Tibial artery (tissue), 4 donors: Measurements from ENCODE around the gene C10orf67.
"Not testable (repeated sequence)": the region's sequence is repeated elsewhere in the genome, so short reads cannot be mapped to it uniquely, and the experiment has no call there.

Experiments
- DNase-seq, 2 donors: peaks; one replicate each; pipeline ENCODE4 v3.0.0-alpha.2; 2019
- H3K27ac ChIP-seq, 2 donors: fragments of 200-600 bp; sonication (generic) in 1 of 2; 1 replicate in 1 of 2; 2 replicates in 1 of 2; pipeline ENCODE4 v1.5.1; 2018 to 2019; ENCODE audit warnings: mild to moderate bottlenecking in 1 of 2
- H3K27me3 ChIP-seq, 2 donors: fragments of 200-600 bp; sonication (generic) in 1 of 2; one replicate each; pipeline versions ENCODE4 v1.5.1 to v1.6.0; 2016 to 2019
- H3K36me3 ChIP-seq, 3 donors: fragments of 200-600 bp; sonication (generic) in 2 of 3; one replicate each; pipeline ENCODE4 v1.5.1; 2016 to 2019; ENCODE audit warnings: mild to moderate bottlenecking in 2 of 3
- H3K4me1 ChIP-seq, 4 donors: fragments of 200-600 bp; sonication (generic) in 2 of 4; 1 replicate in 3 of 4; 2 replicates in 1 of 4; pipeline ENCODE4 v1.5.1; 2016 to 2019
- H3K4me3 ChIP-seq, 2 donors: fragments of 200-600 bp; sonication (generic) in 1 of 2; 1 replicate in 1 of 2; 2 replicates in 1 of 2; pipeline ENCODE4 v1.5.1; 2018 to 2019; ENCODE audit warnings: mild to moderate bottlenecking in 2 of 2
- H3K9me3 ChIP-seq, 3 donors: fragments of 200-600 bp; sonication (generic) in 1 of 3; one replicate each; pipeline ENCODE4 v1.5.1; 2016 to 2019
- intact Hi-C: fragments of 100-400 bp; cut with DNase I; formaldehyde crosslinking; loops from one replicate; pipeline ENCODE4 v1.15.0; 2023; ENCODE audit warnings: low total_unique reads
- TF ChIP-seq, protein P1 (sequence below), 2 experiments: fragments of 200-600 bp in 1 of 2; fragments of 450-650 bp in 1 of 2; IDR thresholded peaks; one replicate each; pipeline ENCODE4 v1.5.1; 2017 to 2019; ENCODE audit warnings: antibody characterized with exemption in 2 of 2, mild to moderate bottlenecking in 1 of 2, moderate library complexity in 1 of 2

C10orf67 gene

DNA sequence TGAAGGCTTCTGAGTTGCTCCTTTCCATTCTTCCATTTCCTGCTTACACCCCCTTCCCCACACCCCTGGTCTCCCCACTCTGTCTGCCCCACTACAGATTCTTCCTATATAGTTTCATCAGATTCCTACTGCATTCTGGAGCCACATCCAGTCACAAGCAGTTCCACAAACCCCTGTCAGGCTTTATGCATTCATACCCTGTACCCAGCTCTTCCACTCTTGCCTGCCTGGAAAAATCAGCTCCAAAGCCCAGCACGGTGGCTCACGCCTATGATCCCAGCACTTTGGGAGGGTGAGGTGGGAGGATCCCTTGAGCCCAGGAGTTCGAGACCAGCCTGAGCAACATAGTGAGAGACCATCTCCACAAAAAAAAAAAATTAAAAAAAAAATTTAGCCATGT, 60.4 kb downstream of the C10orf67 start:
- Histone ChIP-seq H3K27ac (no peak overlapping the region), H3K4me3 (no peak overlapping the region), H3K36me3 (no peaks in the 10 kb centered on the region), H3K27me3 (no peaks in the 10 kb centered on the region), H3K9me3 (no peaks in the 10 kb centered on the region), H3K4me1 (no peaks in the 10 kb centered on the region)
- no peak for DNase-seq
- intact Hi-C loops, result no loop called here
- TF ChIP-seq, protein P1, sequence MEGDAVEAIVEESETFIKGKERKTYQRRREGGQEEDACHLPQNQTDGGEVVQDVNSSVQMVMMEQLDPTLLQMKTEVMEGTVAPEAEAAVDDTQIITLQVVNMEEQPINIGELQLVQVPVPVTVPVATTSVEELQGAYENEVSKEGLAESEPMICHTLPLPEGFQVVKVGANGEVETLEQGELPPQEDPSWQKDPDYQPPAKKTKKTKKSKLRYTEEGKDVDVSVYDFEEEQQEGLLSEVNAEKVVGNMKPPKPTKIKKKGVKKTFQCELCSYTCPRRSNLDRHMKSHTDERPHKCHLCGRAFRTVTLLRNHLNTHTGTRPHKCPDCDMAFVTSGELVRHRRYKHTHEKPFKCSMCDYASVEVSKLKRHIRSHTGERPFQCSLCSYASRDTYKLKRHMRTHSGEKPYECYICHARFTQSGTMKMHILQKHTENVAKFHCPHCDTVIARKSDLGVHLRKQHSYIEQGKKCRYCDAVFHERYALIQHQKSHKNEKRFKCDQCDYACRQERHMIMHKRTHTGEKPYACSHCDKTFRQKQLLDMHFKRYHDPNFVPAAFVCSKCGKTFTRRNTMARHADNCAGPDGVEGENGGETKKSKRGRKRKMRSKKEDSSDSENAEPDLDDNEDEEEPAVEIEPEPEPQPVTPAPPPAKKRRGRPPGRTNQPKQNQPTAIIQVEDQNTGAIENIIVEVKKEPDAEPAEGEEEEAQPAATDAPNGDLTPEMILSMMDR (IDR thresholded peaks at IDR 0.05), result no peak

DNA sequence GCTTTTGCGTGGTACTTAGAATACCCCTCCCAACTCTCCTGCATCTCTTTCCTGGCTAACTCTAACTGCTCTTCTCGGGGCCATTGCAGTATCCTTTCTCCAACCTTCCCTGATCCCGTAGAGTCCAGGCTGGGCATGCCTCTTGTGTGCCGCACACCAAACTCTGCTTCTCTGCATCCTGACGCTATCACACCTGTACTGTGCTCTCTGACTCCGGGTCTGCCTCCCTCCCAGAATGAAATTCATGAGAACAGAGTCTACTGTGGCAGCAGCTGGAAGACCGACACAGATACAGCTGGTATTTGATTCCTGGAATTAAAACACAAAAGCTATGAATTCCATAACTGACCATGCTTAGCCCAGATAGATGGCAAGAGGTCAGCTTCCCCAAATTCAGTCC, 60.9 kb downstream of the C10orf67 start:
- Histone ChIP-seq H3K27me3 (no peaks in the 10 kb centered on the region), H3K9me3 (no peaks in the 10 kb centered on the region), H3K36me3 (no peaks in the 10 kb centered on the region), H3K27ac (no peak overlapping the region), H3K4me1 (no peaks in the 10 kb centered on the region), H3K4me3 (no peak overlapping the region)
- intact Hi-C loops, result no loop called here
- TF ChIP-seq, protein P1 (IDR thresholded peaks at IDR 0.05), result no peak
- no peak for DNase-seq

DNA sequence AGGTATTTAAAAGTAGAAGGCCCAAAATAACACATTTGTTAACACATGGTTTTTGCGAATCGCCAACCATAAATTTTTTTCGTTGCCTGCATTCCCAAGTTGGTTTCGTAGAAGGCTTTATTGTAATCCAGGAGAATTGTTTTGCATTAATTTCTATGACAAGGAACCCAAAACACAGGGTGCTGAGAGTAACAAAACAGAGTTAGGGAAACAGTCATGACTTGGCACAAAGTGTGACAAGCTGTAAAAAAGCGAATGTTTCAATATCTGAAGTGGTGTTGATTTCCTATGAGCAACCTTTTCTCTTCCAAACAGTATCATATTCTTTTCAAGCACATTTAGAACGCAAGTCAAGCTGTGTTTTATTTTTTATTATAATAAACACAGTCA, 63.6 kb downstream of the C10orf67 start:
- H3K36me3 ChIP-seq, result no peaks in the 10 kb centered on the region
- TF ChIP-seq, protein P1 (IDR thresholded peaks at IDR 0.05), result no peak
- intact Hi-C loops, result no loop called here
- no peaks in the 10 kb centered on the region for H3K4me1 ChIP-seq
- no peaks in the 10 kb centered on the region for H3K9me3 ChIP-seq
- H3K27me3 ChIP-seq, result no peaks in the 10 kb centered on the region
- no peak overlapping the region for H3K27ac ChIP-seq
- DNase-seq, result no peak
- H3K4me3 ChIP-seq, result no peak overlapping the region

- Histone ChIP-seq H3K9me3 (no peaks in the 10 kb centered on the region), H3K4me1 (no peaks in the 10 kb centered on the region), H3K27ac (no peak overlapping the region), H3K27me3 (no peaks in the 10 kb centered on the region), H3K36me3 (no peaks in the 10 kb centered on the region), H3K4me3 (no peak overlapping the region)
- intact Hi-C loops, result no loop called here
- DNase-seq, result no peak
- TF ChIP-seq, protein P1 (IDR thresholded peaks at IDR 0.05), result no peak
Observed at GRCh38 chr10:23280419-23281043, 64.1 kb downstream of the C10orf67 start.

DNA sequence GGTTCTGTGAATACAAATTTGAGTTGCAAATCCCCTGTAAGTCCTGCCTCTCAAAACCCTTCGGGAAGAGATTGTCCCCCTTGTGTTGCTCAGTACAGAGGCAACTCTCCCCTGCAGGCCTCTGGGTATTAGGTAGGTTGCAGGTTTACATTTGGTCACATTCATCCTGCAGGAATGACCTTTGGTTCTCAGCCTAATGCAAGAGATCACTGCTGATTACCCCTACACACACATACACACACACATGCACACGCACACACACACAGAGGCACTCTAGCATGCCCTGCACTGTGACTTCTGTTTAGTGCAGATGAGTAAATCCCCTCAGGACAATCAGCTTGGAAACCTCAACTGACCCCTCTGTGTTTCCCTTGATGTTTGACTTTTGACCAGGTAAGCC, 69.2 kb downstream of the C10orf67 start:
- Histone ChIP-seq H3K9me3 (peaks cover 0 to 23% (median 17%) of the 10 kb centered on the region in 3 donors), H3K27me3 (no peaks in the 10 kb centered on the region), H3K4me1 (no peaks in the 10 kb centered on the region), H3K4me3 (no peak overlapping the region), H3K27ac (no peak overlapping the region), H3K36me3 (no peaks in the 10 kb centered on the region)
- no peak for DNase-seq
- TF ChIP-seq, protein P1 (IDR thresholded peaks at IDR 0.05), result no peak
- intact Hi-C loops, result no loop called here

DNA sequence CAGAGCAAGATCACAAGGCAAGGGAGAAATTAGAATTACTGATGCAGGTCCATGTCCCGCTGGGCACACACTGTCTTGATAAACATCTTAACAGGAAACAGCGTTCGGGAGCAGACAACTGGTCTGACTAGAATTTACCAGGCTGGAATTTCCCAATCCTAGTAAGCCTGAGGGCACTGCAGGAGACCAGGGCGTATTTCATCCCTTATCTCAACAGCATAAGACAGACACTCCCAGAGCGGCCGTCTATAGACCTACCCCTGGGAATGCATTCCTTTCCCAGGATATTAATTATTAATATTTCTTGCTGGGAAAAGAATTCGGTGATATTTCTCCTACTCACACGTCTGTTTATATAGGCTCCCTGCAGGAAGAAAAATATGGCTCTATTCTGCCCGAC, 70.4 kb downstream of the C10orf67 start:
- peaks cover 0 to 24% (median 17%) of the 10 kb centered on the region in 3 donors for H3K9me3 ChIP-seq
- intact Hi-C loops, H3K4me3 ChIP-seq, DNase-seq, H3K27ac ChIP-seq, H3K36me3 ChIP-seq, H3K4me1 ChIP-seq, H3K27me3 ChIP-seq: not testable (repeated sequence)
